H1 (cell line): ENCODE measurements around the gene TMEM108. TPM values are rescaled to one million over a fixed set of nuclear protein-coding genes. Genes with fewer than 3 reads are reported as not detected.

Experiments
- polyA plus RNA-seq, 7 experiments: library from polyadenylated mRNA; depleted of rRNA in 3 of 7; stranded (reverse) in 5 of 7; unstranded in 2 of 7; fragments of >200 nt in 5 of 7; fragments of 200-250 nt in 2 of 7; gene quantifications; 1 replicate in 5 of 7; 2 replicates in 1 of 7; 4 replicates in 1 of 7; pipeline versions ENCODE4 v1.2.1 to v1.2.3, GENCODE V29; 2011 to 2013; ENCODE audit warnings: missing spikeins in 2 of 7, mixed read lengths in 2 of 7
- total RNA-seq: library from RNA; stranded (reverse); fragmentation: NEBNext Ultra II Directional; extraction: Animal tissue kit (Norgen Biotek cat#: 25700); gene quantifications from 2 replicates; pipeline ENCODE4 v1.2.1, GENCODE V29; 2021
- TF ChIP-seq, protein P1 (sequence below): fragments of 300-600 bp; sonication (generic); IDR thresholded peaks from 2 replicates; pipeline ENCODE4 v1.7.1; 2012; ENCODE audit warnings: low read length, moderate library complexity, mild to moderate bottlenecking, inconsistent platforms; ENCODE audit not compliant: insufficient replicate concordance

TMEM108 gene
- total and polyA plus RNA-seq, 2 of the 8 experiments (the other 6 are each of a cell fraction or from before 2014, with no cell fraction given), result 14.3 to 16.2 TPM

DNA sequence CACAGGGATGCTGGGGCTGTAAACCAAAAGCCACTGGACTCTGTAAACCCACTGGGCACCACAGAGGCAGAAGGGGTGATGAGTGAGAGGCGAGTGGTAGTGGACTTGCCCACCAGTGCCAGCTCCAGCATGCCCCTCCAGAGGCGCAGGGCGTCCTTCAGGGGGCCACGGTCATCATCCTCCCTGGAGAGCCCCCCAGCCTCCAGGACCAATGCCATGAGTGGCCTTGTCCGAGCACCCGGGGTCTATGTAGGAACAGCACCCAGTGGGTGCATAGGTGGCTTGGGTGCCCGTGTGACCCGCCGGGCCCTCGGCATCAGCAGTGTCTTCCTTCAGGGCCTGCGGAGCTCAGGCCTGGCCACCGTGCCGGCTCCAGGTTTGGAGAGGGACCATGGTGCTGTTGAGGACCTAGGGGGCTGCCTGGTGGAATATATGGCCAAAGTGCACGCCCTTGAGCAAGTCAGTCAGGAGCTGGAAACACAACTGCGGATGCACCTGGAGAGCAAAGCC is 361.9 kb downstream of the TMEM108 start, which contains the start of gene BFSP2 (continued):
- TF ChIP-seq, protein P1, sequence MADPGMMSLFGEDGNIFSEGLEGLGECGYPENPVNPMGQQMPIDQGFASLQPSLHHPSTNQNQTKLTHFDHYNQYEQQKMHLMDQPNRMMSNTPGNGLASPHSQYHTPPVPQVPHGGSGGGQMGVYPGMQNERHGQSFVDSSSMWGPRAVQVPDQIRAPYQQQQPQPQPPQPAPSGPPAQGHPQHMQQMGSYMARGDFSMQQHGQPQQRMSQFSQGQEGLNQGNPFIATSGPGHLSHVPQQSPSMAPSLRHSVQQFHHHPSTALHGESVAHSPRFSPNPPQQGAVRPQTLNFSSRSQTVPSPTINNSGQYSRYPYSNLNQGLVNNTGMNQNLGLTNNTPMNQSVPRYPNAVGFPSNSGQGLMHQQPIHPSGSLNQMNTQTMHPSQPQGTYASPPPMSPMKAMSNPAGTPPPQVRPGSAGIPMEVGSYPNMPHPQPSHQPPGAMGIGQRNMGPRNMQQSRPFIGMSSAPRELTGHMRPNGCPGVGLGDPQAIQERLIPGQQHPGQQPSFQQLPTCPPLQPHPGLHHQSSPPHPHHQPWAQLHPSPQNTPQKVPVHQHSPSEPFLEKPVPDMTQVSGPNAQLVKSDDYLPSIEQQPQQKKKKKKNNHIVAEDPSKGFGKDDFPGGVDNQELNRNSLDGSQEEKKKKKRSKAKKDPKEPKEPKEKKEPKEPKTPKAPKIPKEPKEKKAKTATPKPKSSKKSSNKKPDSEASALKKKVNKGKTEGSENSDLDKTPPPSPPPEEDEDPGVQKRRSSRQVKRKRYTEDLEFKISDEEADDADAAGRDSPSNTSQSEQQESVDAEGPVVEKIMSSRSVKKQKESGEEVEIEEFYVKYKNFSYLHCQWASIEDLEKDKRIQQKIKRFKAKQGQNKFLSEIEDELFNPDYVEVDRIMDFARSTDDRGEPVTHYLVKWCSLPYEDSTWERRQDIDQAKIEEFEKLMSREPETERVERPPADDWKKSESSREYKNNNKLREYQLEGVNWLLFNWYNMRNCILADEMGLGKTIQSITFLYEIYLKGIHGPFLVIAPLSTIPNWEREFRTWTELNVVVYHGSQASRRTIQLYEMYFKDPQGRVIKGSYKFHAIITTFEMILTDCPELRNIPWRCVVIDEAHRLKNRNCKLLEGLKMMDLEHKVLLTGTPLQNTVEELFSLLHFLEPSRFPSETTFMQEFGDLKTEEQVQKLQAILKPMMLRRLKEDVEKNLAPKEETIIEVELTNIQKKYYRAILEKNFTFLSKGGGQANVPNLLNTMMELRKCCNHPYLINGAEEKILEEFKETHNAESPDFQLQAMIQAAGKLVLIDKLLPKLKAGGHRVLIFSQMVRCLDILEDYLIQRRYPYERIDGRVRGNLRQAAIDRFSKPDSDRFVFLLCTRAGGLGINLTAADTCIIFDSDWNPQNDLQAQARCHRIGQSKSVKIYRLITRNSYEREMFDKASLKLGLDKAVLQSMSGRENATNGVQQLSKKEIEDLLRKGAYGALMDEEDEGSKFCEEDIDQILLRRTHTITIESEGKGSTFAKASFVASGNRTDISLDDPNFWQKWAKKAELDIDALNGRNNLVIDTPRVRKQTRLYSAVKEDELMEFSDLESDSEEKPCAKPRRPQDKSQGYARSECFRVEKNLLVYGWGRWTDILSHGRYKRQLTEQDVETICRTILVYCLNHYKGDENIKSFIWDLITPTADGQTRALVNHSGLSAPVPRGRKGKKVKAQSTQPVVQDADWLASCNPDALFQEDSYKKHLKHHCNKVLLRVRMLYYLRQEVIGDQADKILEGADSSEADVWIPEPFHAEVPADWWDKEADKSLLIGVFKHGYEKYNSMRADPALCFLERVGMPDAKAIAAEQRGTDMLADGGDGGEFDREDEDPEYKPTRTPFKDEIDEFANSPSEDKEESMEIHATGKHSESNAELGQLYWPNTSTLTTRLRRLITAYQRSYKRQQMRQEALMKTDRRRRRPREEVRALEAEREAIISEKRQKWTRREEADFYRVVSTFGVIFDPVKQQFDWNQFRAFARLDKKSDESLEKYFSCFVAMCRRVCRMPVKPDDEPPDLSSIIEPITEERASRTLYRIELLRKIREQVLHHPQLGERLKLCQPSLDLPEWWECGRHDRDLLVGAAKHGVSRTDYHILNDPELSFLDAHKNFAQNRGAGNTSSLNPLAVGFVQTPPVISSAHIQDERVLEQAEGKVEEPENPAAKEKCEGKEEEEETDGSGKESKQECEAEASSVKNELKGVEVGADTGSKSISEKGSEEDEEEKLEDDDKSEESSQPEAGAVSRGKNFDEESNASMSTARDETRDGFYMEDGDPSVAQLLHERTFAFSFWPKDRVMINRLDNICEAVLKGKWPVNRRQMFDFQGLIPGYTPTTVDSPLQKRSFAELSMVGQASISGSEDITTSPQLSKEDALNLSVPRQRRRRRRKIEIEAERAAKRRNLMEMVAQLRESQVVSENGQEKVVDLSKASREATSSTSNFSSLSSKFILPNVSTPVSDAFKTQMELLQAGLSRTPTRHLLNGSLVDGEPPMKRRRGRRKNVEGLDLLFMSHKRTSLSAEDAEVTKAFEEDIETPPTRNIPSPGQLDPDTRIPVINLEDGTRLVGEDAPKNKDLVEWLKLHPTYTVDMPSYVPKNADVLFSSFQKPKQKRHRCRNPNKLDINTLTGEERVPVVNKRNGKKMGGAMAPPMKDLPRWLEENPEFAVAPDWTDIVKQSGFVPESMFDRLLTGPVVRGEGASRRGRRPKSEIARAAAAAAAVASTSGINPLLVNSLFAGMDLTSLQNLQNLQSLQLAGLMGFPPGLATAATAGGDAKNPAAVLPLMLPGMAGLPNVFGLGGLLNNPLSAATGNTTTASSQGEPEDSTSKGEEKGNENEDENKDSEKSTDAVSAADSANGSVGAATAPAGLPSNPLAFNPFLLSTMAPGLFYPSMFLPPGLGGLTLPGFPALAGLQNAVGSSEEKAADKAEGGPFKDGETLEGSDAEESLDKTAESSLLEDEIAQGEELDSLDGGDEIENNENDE, result no peak
